ENCODE results near the gene PRLR.

PRLR gene

DNA sequence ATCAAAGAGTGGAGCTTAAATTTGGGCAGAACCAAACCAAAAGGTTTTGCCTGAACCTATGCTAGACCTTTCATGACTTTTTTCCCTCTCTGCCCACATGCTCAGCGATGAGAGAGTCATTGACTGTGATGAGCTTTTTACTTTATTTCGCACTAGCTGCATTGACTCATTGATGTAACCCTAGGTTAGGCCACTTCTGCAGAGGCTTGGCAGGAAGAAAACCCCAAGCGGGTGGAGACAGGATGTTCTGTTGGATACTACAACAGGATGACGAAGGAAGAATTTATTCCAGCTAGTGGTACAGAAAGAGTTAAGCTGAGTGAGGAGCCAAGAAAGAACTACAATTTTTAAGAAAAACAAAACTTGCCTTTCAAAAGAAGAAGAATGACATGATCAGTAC lies 201.0 kb downstream of the PRLR start:
- DNase-seq = no peak

DNA sequence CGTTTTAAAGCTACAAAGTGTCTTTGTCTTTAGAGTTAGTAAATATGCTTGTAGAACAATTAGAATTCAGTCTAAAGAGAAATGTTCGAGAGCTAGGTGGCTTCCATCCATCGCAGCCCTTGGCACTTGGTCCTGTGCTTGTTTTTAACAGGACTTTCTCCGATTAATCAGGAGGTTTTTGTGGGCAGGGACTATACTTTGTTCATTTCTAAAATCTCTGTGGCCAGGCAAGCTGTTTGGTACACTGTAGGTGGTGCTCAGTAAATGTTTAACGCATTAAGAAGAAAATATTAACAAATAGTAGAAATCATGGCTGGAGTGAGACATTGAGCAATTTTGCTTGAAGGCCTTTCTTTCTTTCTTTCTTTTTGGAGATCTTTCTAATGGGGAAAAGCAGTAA lies 203.3 kb downstream of the PRLR start:
- no peak for DNase-seq

DNA sequence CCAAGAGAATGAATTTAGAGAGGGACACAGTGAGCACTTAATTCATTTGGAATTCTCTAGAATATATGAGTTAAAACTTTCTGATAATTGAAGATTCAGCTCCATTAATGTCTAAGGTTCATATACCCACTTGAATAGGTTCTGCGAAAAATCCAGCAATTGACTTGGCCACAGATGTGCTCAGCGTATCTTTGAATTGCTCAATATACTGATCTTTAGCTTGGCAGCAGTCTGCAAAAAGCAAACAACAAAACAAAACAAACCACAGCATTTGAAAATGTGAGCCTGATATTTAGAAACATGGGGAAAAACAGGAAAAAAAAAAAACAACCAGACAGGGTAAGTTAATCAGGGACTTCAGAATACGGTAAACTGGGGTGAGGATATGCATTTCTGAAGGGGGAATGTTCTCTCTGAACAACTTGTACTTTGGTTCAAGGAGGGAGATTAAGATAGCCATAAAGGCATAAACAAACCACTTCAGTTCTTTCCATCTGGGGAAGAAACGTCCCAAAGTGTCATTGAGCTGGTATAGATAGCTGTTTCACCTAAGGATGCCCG lies 203.9 kb downstream of the PRLR start:
- DNase-seq = no peak

DNA sequence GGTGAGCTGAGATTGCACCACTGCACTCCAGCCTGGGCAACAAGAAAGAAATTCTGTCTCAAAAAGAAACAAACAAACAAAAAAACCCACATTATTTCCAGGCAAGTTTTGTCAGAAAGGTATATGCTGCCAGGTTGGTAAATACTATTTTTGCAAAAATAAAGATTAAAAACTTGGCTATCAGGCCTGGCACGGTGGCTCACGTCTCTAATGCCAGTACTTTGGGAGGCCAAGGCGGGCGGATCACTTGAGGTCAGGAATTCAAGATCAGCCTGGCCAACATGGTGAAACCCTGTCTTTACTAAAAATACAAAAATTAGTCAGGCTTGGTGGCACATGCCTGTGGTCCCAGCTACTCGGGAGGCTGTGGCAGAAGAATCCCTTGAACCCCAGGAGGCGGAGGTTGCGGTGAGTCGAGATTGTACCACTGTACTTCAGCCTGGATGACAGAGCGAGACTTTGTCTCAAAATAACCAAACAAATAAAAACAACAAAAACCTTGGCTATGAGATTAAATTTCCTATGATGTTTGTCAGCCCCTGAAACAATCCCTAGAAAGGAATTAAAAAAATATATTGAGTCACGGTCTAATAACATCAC lies 205.3 kb downstream of the PRLR start:
- DNase-seq = no peak

DNA sequence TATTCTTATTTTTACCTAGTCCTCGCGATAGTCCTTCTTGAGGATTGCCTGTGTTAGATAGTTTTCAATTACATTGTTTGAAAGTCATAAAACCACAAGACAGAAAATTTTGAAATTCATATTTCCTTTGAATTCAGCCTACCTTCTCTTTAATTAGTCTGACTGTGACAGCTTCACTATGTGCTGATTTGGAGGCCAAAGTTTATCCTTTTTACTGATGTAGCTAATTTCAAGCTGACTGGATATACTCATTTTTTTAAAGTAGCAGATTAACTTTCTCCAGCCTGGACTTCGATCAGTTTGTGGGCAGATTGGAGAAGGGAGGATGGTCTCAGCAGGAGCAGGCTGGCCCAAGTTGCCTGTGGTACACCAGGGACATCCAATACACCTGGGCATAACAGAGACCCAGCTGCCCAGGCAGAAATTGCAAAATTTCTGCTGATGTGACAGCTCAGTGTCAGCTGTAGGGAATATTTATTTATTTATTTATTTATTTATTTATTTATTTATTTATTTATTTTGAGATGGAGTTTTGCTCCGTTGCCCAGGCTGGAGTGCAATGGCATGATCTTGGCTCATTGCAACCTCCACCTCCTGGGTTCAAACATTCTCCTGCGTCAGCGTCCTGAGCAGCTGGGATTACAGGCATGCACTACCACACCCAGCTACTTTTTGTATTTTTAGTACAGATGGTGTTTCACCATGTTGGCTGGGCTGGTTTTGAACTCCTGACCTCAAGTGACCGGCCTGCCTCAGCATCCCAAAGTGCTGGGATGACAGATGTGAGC lies 206.7 kb downstream of the PRLR start:
- no peak for DNase-seq

DNA sequence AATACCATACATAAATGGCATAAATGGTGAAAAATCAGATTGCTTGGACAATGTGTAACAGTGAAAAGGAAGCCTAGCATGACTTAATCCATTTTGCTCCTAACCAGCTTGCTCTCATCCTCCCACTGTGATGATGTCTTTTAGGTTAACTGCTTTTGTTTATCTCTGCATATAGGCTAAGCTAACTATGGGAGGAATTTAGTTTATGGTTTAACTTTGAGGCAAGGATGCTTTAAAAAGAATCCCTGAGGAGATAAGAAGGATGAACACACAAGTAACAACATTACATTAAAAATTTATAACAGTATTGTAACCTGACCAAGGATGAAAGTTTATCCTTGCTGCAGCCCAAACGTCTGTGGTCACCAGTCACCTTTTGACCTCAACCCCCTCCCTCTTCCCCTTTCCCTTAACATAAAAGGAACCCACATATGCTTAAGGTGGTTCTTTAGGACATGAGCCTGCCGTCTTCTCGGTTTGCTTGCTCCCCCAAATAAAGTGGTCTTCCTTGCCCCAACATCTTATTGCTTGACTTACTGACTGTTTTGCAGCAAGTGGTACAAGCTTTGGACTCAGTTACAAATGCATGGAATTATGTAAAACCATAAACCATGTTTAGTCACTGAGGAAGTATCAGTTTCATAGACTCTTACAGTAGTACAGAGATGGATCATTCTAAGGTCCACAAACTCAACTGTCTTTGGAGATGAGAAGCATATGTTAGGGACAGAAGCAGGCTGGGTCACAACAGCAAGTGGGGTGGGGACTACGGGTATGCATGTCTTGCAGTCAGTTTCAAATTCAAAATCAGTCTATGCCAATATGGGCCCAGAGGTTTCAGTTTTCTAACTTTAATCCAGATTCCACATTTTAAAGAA lies 213.9 kb downstream of the PRLR start:
- no peak for DNase-seq

DNA sequence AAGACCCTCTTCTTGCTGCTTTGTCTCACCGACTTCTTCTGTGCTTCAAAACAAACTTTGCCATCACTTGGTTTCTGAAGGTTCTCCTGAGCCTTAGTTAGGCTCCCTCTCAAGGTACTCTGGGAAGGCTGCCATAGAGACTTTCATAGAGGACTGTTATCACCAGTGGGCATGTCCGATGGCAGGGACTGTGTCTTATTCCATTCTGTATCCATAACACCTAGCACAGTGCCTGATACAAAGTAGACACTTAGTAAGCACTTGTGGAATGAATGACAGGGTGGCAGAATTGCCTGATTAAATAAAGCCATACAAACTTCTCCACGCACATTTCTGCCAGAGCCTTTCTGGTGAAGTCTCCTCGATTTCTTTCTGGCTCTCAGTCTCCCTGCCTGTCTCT lies 215.2 kb downstream of the PRLR start:
- no peak for DNase-seq

DNA sequence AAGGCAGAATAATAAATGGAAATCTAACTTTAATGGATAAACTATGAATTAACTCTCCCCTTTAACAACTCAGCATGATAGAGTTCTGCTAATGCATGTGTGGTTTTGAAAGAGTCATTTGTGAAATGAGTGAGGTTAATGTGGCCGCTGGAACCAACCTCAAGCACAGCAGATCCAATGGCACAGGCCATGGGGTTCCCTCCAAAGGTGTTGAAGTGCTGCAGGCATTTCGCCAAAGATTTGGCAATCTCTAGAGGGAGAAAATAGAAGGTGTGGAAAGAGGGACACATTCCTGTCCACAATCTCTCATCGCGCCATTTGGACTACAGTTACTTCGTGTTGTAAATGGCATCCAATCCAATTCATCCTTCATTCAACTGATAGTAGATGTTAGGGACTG lies 217.5 kb downstream of the PRLR start:
- DNase-seq = no peak

DNA sequence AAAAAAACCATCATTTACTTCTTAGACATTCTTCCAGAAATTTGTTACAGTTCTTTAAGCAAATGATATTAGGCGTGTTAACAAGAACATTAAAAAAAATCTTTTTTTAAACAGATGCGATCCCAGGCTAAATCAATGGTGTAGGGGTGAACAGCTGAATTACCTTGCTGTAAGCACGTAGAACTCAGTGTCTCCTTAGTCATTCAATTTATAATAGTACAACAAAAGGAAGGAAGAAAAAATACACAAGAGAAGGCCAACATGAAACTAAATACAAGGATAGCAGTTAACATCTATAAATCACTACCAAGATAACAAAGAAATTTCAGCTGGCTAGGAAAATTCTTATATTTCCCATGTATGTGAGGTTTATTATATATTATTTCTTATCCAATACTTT lies 217.9 kb downstream of the PRLR start:
- DNase-seq = no peak

DNA sequence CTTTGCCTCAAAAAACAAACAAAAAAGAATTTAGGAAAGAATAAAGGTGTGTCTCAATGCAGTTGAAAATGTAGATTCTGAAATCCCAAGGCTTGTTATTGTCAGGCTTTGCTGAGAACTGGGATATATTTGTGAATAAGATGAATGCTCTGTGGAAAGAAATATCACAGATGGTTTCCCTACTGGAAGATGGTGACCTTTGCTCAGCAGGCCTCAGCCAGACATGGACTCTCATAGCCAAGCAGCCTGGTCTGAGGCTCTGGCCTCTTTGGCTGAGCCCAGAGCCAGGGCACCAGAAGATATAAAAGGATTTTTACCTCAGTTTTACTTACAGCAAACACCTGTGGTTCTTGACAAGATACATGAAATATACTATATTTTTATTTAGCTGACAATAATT lies 219.6 kb downstream of the PRLR start:
- DNase-seq = no peak

DNA sequence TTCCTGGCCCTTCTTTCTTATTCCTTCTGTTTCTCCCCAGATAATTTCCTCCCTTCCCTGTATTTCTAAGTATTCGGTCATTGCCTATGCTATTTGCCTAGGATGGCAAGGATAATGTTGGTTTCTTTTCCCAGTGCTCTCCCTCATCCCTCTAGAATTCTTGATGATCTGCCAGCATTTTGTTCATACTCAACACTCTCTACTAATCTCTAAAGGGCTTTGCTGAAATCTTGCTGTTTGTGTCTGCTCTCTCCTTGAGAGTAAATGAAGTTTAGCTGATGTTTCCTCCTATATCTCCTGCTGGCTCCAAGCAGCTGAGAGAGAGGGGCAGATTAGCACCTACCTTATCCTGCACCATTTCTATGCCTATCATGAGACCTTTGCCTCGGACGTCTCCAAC lies 220.6 kb downstream of the PRLR start:
- no peak for DNase-seq

DNA sequence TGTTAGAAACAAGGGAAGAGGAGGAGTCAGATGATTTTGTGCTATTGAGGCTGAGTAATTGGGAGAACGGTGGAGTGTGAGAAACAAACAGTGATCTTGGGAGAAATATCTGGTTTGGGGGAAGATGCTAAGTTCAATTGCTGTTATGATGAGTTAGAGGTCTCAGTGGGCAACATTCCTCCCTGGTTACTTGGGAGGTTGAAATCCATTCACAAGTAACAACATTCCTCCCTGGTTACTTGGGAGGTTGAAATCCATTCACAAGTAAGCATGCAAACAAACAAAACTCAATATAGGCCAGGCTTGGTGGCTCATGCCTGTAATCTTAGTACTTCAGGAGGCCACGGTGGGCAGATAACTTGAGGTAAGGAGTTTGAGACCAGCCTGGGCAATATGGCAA lies 221.3 kb downstream of the PRLR start:
- no peak for DNase-seq

DNA sequence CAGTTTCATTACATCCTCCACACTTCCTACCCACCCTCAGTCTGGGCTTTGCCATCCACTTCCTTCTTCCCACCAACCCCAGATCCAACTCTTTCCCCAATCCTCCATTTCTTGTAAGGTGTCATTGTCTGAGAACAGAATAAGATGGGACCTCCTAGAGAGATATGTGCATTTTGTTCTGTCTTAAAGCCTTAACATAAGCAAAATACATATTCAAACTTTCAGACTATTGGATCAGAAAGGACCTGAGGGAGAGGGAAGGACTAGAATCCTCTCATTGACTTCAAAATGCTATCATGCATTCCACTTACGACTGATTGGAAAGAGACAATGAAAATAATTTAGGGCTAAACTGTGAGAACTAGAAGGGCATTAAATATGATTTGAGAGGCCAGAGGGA lies 225.5 kb downstream of the PRLR start:
- no peak for DNase-seq

DNA sequence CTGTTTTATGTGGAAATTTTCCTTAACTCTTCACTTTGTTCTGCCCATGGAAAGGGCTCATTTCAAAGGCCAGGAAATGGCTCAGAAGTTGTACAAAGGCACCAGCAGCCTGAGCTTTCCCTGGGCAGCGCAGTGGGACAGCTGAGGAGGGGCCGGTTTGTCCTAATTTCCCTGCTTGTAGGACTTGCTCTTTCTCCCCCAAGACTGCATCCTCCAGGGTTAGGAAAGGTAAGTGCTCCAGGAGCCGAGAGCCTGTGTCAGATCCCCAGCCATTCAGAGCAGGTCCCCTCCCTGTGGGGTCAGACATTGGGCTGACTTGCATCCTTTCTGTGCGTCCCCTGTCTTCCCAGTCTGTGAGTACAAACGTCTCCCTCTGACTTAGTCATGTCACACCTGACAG lies 226.1 kb downstream of the PRLR start:
- DNase-seq = no peak

DNA sequence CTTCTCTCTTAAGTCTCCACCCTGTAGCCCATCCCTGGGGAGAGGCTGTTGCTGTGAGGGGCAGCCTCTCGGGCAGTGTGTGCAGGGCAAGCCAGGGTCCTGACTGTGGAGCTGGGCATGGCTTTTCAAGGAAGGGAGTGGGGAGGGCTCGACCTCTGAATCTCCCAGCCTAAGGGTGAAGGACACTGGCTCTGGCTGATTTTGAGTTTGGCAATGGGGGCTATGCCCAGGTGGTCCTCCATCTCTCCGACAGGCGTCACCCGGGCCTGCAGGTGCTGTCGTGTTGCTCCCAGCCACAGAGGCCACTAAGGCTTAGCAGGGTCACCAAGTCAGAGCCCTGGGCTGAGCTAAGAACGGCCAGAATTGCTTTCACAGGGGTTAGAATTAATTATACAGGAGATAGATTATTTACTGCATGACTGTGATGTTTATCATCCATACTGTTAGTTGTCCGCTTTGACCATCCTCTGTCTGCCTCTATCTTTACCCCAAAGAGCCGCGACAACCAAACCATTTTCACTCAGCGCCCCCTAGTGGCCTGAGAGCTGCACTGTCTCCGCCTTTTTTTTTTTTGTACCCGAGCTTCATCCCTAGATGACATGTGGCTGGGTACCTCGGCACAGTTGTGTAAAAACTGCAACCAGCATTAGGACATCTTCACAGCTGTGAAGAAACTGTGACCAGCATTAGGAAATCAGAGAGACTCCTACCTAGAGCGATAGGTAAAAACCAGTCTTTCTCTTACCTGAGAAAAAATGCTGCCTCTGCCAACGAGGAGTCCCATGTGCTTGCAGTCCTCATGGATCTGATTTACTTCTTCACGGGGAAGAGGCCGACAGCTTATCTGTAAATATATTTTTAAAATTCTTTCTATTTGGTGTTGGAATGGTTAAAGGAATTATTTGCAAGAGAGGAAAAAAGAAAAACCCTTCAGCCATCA lies 227.0 kb downstream of the PRLR start:
- DNase-seq = peak; percentile 49

DNA sequence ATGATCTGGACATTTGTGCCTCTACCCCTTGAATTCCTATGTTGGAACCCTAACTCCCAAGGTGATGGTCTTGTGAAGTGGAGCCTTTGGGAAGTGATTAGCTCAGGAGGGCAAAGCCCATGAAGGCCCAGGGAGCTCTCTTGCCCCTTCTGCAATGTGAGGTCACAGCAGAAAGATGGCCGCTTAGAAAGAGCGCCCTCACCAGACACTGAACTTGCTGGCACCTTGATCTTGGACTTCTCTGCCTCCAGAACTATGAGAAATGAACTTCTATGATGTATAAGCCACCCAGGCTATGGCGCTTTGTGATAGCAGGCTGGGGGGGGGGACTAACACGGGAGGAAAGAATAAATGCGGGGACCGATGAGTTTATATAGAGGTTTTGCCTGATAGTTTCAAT lies 227.8 kb downstream of the PRLR start:
- DNase-seq = no peak

DNA sequence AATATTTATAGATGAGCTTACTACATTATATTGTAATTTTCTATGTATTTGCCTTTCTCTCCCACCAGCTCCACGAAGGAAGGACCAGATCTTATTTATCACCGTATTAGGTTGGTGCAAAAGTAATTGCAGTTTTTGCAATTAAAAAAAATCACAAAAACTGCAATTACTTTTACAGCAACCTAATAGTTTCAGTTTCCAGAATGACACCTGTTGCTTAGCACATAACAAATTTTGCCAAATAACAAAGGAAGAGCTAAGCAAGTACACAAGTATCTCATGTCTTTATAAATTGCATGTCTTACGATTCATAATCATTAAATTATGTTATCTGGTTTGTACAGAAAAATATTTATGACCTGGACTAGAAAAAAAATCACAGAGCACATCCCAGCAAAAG lies 228.4 kb downstream of the PRLR start:
- DNase-seq = no peak
